Vagina (tissue), 2 donors: ENCODE data around the gene DAZAP1. TPM values are rescaled to one million over a fixed set of nuclear protein-coding genes. Genes with fewer than 3 reads are reported as not detected.

ENCODE experiments used
- DNase-seq, 2 donors: peaks; one replicate each; pipeline ENCODE4 v3.0.0-alpha.2; 2017; ENCODE audit errors: extremely low spot score in 2 of 2
- H3K27ac ChIP-seq: fragments of 200-600 bp; sonication (generic); one replicate; pipeline ENCODE4 v1.5.1; 2019
- H3K27me3 ChIP-seq: fragments of 200-600 bp; sonication (generic); one replicate; pipeline ENCODE4 v1.5.1; 2019
- H3K36me3 ChIP-seq, 2 donors: fragments of 200-600 bp; sonication (generic); one replicate each; pipeline ENCODE4 v1.5.1; 2017 to 2019
- H3K4me1 ChIP-seq: fragments of 200-600 bp; sonication (generic); one replicate; pipeline ENCODE4 v1.5.1; 2019
- H3K4me3 ChIP-seq, 2 donors: fragments of 200-600 bp; sonication (generic); 1 replicate in 1 of 2; 2 replicates in 1 of 2; pipeline ENCODE4 v1.5.1; 2016 to 2019
- H3K9me3 ChIP-seq: fragments of 200-600 bp; sonication (generic); one replicate; pipeline ENCODE4 v1.5.1; 2019
- CTCF ChIP-seq, 3 experiments: fragments of 450-650 bp in 2 of 3; fragments of 200-600 bp in 1 of 3; sonication (generic) in 1 of 3; IDR thresholded peaks; one replicate each; pipeline ENCODE4 v1.5.1; 2017 to 2019; ENCODE audit warnings: antibody characterized with exemption in 3 of 3, mild to moderate bottlenecking in 2 of 3, moderate library complexity in 2 of 3
- POLR2A ChIP-seq, 2 donors: fragments of 450-650 bp; IDR thresholded peaks; one replicate each; pipeline ENCODE4 v1.6.1; 2017; ENCODE audit warnings: antibody characterized with exemption in 2 of 2, mild to moderate bottlenecking in 2 of 2, moderate library complexity in 2 of 2
- POLR2AphosphoS5 ChIP-seq, 2 donors: sonication (generic); formaldehyde crosslinking; IDR thresholded peaks; one replicate each; pipeline ENCODE4 v1.9.0; 2017; ENCODE audit warnings: antibody characterized with exemption in 2 of 2, mild to moderate bottlenecking in 2 of 2, low read depth in 1 of 2; ENCODE audit not compliant: insufficient read depth in 1 of 2
- intact Hi-C: fragments of 100-400 bp; cut with DNase I; formaldehyde crosslinking; loops from one replicate; pipeline ENCODE4 v1.15.1; 2023
- total RNA-seq: library from RNA; depleted of rRNA; stranded (reverse); fragments of >200 nt; gene quantifications from one replicate; pipeline ENCODE4 v1.2.3, GENCODE V29; 2016

The DAZAP1 gene
- total RNA-seq, 1 donor from 2014 or later: 29.7 TPM

- peaks cover 49% of the 10 kb centered on the region for H3K4me1 ChIP-seq
- peak within 1 kb of the TSS; percentile 33 for H3K27ac ChIP-seq
- H3K4me3 ChIP-seq: peak within 1 kb of the TSS; percentile 54 to 65
- intact Hi-C loops: no loop called here
- DNase-seq: no peak
- no peaks in the 10 kb centered on the region for H3K9me3 ChIP-seq
- TF ChIP-seq CTCF (IDR thresholded peaks at IDR 0.05) (peak in 2 of 3 experiments; percentile 20 to 51), POLR2A (IDR thresholded peaks at IDR 0.05) (no peak)
- no peaks in the 10 kb centered on the region for H3K27me3 ChIP-seq
- no peaks in the 10 kb centered on the region for H3K36me3 ChIP-seq
These were observed 6.1 kb upstream of the DAZAP1 start, which contains the start of gene GAMT for GRCh38 chr19:1401138-1401888. Gene GAMT (minus strand): TSS chr19:1401542. CDS start chr19:1401476, 66 bp downstream.

GRCh38 chr19:1401889-1402217 is 5.5 kb upstream of the DAZAP1 start:
- Histone ChIP-seq H3K4me3 (peak overlapping the region; percentile 54 to 65), H3K27ac (peak overlapping the region; percentile 33), H3K9me3 (no peaks in the 10 kb centered on the region), H3K27me3 (no peaks in the 10 kb centered on the region), H3K36me3 (no peaks in the 10 kb centered on the region), H3K4me1 (peaks cover 48% of the 10 kb centered on the region)
- no peak for DNase-seq
- TF ChIP-seq POLR2A (IDR thresholded peaks at IDR 0.05) (no peak), POLR2AphosphoS5 (IDR thresholded peaks at IDR 0.05; ENCODE audit: insufficient read depth in 1 of 2, low read depth in 1 of 2) (no peak), CTCF (IDR thresholded peaks at IDR 0.05) (no peak)
- intact Hi-C loops: no loop called here

GRCh38 chr19:1402411-1403070 is 4.8 kb upstream of the DAZAP1 start:
- no peak overlapping the region for H3K4me3 ChIP-seq
- intact Hi-C loops: no loop called here
- no peaks in the 10 kb centered on the region for H3K27me3 ChIP-seq
- no peaks in the 10 kb centered on the region for H3K36me3 ChIP-seq
- TF ChIP-seq POLR2AphosphoS5 (IDR thresholded peaks at IDR 0.05; ENCODE audit: insufficient read depth in 1 of 2, low read depth in 1 of 2) (peak in 1 of 2 donors; percentile 19), POLR2A (IDR thresholded peaks at IDR 0.05) (no peak)
- no peaks in the 10 kb centered on the region for H3K9me3 ChIP-seq
- no peak overlapping the region for H3K27ac ChIP-seq
- H3K4me1 ChIP-seq: peaks cover 46% of the 10 kb centered on the region
- DNase-seq: no peak

GRCh38 chr19:1406774-1407527 is 435 bp upstream of the DAZAP1 start:
- no peaks in the 10 kb centered on the region for H3K27me3 ChIP-seq
- intact Hi-C loops: no loop called here
- H3K4me1 ChIP-seq: peaks cover 62% of the 10 kb centered on the region
- peak overlapping the region; percentile 91 for H3K27ac ChIP-seq
- H3K36me3 ChIP-seq: no peaks in the 10 kb centered on the region
- peak in 1 of 2 donors; percentile 98 for DNase-seq
- no peaks in the 10 kb centered on the region for H3K9me3 ChIP-seq
- H3K4me3 ChIP-seq: peak overlapping the region; percentile 53 to 90
- TF ChIP-seq CTCF (IDR thresholded peaks at IDR 0.05) (peak in 1 of 3 experiments; percentile 20), POLR2A (IDR thresholded peaks at IDR 0.05) (no peak), POLR2AphosphoS5 (IDR thresholded peaks at IDR 0.05; ENCODE audit: insufficient read depth in 1 of 2, low read depth in 1 of 2) (peak; percentile 68 to 69)
